ENCODE results near the gene RNPS1. TPM values are rescaled to one million over a fixed set of nuclear protein-coding genes. Genes with fewer than 3 reads are reported as not detected.
A peak's percentile ranks its signal among the peaks of the same experiment; 100 is the strongest.

The RNPS1 gene
- total RNA-seq, 4 donors from 2014 or later, result 71.5 to 155 (median 122) TPM

GRCh38 chr16:2299121-2299914 lies 31.4 kb upstream of the RNPS1 start:
- Histone ChIP-seq H3K4me1 (no peaks in the 10 kb centered on the region), H3K36me3 (no peaks in the 10 kb centered on the region), H3K27ac (no peak overlapping the region), H3K9me3 (no peaks in the 10 kb centered on the region), H3K4me3 (no peak overlapping the region), H3K27me3 (no peaks in the 10 kb centered on the region)
- no peak for TF ChIP-seq POLR2A (IDR thresholded peaks at IDR 0.05)
- TF ChIP-seq CTCF (IDR thresholded peaks at IDR 0.05), result no peak
- no peak for DNase-seq

GRCh38 chr16:2298621-2299020 lies 30.7 kb upstream of the RNPS1 start:
- Histone ChIP-seq H3K9me3 (no peaks in the 10 kb centered on the region), H3K4me3 (no peak overlapping the region), H3K27me3 (no peaks in the 10 kb centered on the region), H3K4me1 (no peaks in the 10 kb centered on the region), H3K36me3 (no peaks in the 10 kb centered on the region), H3K27ac (no peak overlapping the region)
- TF ChIP-seq POLR2A (IDR thresholded peaks at IDR 0.05) (no peak), CTCF (IDR thresholded peaks at IDR 0.05) (no peak)
- no peak for DNase-seq

GRCh38 chr16:2297506-2297860 lies 29.6 kb upstream of the RNPS1 start:
- no peak overlapping the region for H3K4me3 ChIP-seq
- no peak overlapping the region for H3K27ac ChIP-seq
- no peak for DNase-seq
- H3K9me3 ChIP-seq, result no peaks in the 10 kb centered on the region
- TF ChIP-seq CTCF (IDR thresholded peaks at IDR 0.05), result no peak
- TF ChIP-seq POLR2A (IDR thresholded peaks at IDR 0.05), result no peak
- H3K4me1 ChIP-seq, result no peaks in the 10 kb centered on the region
- H3K36me3 ChIP-seq, result no peaks in the 10 kb centered on the region
- no peaks in the 10 kb centered on the region for H3K27me3 ChIP-seq

- Histone ChIP-seq H3K27ac (no peak overlapping the region), H3K9me3 (no peaks in the 10 kb centered on the region), H3K27me3 (no peaks in the 10 kb centered on the region), H3K4me1 (no peaks in the 10 kb centered on the region), H3K36me3 (no peaks in the 10 kb centered on the region), H3K4me3 (no peak overlapping the region)
- DNase-seq, result peak in 1 of 3 donors; percentile 47
- TF ChIP-seq POLR2A (IDR thresholded peaks at IDR 0.05), result no peak
- peak in 4 of 6 experiments; percentile 20 to 44 (median 30) for TF ChIP-seq CTCF (IDR thresholded peaks at IDR 0.05)
These were observed 29.0 kb upstream of the RNPS1 start for GRCh38 chr16:2296661-2297505.

DNA sequence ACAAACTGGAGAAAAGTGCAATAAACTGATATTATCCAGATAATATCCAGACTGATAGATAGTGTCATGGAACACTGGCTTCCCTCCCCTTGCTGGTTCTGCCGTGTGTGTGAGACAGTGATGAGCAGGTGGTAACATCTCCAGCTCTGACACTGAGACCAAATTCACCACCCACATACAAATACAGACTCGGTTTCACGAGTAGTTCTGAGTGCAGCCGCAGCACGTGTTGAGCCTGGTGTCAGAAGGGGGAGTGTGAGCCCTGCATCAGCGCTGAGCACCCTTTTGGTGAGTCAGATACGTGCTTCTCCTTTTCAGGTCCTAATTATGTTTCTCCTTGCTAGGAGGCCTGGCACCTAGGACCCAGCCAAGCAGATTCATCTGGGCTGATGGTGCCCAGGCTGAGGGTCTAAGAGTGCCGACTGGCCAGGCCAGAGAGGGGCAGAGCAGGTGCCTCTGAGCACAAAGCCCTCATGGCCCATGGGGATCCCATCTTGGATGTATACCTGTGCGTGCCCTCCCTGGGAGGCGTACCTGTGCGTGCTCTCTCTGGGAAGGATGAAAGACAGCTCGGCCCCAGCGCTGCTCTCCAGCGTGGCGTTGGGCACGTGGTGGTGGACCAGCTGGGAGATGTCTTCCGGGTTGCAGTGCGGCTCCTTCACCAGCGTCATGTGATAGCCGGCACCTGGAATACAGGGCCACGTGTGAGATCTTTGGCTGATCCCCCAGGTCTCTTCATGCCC lies 27.3 kb upstream of the RNPS1 start:
- no peaks in the 10 kb centered on the region for H3K4me1 ChIP-seq
- no peaks in the 10 kb centered on the region for H3K36me3 ChIP-seq
- H3K27ac ChIP-seq, result no peak overlapping the region
- H3K4me3 ChIP-seq, result no peak overlapping the region
- no peaks in the 10 kb centered on the region for H3K27me3 ChIP-seq
- no peak for DNase-seq
- no peak for TF ChIP-seq POLR2A (IDR thresholded peaks at IDR 0.05)
- no peak for TF ChIP-seq CTCF (IDR thresholded peaks at IDR 0.05)
- H3K9me3 ChIP-seq, result no peaks in the 10 kb centered on the region
